Measurements from ENCODE around the gene RBM47. TPM values are rescaled to one million over a fixed set of nuclear protein-coding genes. Genes with fewer than 3 reads are reported as not detected.

The RBM47 gene
- total and polyA plus RNA-seq, 9 of the 15 experiments (the other 6 are each of a cell fraction or from before 2014, with no cell fraction given): 1.4 to 6.4 (median 3.3) TPM

DNA sequence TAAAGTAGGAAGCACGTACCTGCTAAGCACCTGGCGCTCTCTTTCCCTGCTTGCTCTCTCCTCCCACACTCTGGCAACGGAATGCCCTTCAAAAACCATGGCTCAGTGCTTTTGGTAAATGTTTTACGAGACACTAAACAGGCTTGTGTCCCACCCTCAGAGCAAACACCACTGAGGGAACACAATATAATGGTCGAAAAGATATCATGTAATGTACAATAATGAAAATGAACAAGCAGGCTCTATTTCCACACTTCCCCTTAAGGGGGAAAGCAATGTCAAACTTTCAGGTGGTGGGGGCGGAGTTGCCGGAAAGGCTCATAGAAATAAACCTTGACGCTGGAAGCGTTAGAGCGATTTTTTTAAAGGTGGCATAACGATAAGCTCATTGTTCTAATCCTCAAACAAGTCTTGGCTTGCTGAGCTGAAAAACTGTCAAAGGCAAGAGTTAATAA, 115.1 kb downstream of the RBM47 start (continued):
- TF ChIP-seq TEAD4 (IDR thresholded peaks at IDR 0.05; ENCODE audit: low read length) (peak; percentile 36), TEAD4 (CRISPR knock-in tag; IDR thresholded peaks at IDR 0.05; ENCODE audit: borderline replicate concordance) (no peak), MYC (IDR thresholded peaks at IDR 0.05; ENCODE audit: low read depth, low read length) (no peak), MYC (CRISPR knock-in tag; IDR thresholded peaks at IDR 0.05; ENCODE audit: borderline replicate concordance, low read depth) (no peak), RAD21 (CRISPR knock-in tag; conservative IDR thresholded peaks at IDR 0.05 in 1 of 2, IDR thresholded peaks at IDR 0.05 in 1 of 2) (0 out of 4 replicates have a peak, but pooled peaks of 1 of the 2 experiments have one; percentile 3)

DNA sequence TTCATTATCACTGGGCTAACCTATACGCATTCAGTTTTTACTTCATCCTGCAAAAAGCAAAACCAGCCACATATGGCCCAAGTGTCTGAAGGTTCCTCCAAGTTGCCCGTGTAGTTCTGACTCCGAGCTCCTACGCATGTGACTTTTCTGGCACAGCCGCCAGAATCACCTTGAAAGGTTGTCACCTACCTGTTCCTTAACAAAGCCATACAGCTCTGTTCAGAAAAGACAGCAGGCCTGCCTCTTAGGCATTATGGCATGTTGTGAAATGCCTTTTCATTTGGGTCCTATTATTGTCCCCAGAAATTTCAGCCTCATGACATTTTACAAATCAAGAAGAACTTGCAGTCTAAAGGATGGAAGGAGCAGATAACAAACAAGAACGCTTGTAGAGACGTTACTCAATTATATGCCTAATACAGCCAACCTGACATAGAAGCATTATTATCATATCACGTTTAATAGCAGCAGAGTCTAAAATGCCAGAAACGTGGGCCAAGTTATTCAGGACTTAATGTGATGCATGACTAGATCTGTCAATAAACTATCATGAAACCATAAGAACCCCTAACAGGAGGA, 118.5 kb downstream of the RBM47 start:
- intact Hi-C loops (cut with micrococcal nuclease) (loop anchor here (10.0 kb wide), 1 partner anchor 456 kb away; the partner anchor contains the start of gene N4BP2), in situ Hi-C loops (cut with MboI) (no loop called here)
- DNase-seq (ENCODE audit: extremely low read depth in 1 of 4, low spot score in 3 of 4) (no peak), FAIRE-seq (no peak), ATAC-seq (no peak)
- H3K36me3 ChIP-seq (ENCODE audit: control insufficient read depth, insufficient read depth, low read length): no peaks in the 10 kb centered on the region
- 72% methylated on average over 9 of the region's 9 CpGs for WGBS (ENCODE audit: insufficient coverage, low coverage, missing lambda C conversion rate)
- no peak overlapping the region for H3K4me3 ChIP-seq
- H3K9me3 ChIP-seq (replicated peaks; ENCODE audit: control insufficient read depth, insufficient read depth, low read depth, low read length): no peaks in the 10 kb centered on the region
- POLR2A ChIA-PET: interaction anchor here (1.0 kb wide), 1 partner anchor 26 kb away, joined by 3 read pairs; no protein-coding TSS in a partner anchor
- no peak overlapping the region for H2AFZ ChIP-seq (ENCODE audit: low read depth, low read length)
- peaks cover 0 to 17% of the 10 kb centered on the region in 2 experiments; a peak in 2 of 5 replicates for H3K4me1 ChIP-seq (replicated peaks in 1 of 2; ENCODE audit: control insufficient read depth in 2 of 2, insufficient read depth in 2 of 2, low read length in 2 of 2)
- H3K4me2 ChIP-seq (ENCODE audit: insufficient read depth, low read length): no peak overlapping the region
- H3K9ac ChIP-seq (ENCODE audit: insufficient read depth in 1 of 2, low read depth in 2 of 2, low read length in 2 of 2): no peak overlapping the region
- no peaks in the 10 kb centered on the region for H4K20me1 ChIP-seq (replicated peaks; ENCODE audit: control insufficient read depth, insufficient read depth, low read length)
- TF ChIP-seq MEF2D (tag; conservative IDR thresholded peaks at IDR 0.05; ENCODE audit: low read depth): no peak
- TF ChIP-seq MAFF (IDR thresholded peaks at IDR 0.05; ENCODE audit: low read length): no peak
- TF ChIP-seq ZBTB7A (IDR thresholded peaks at IDR 0.05; ENCODE audit: borderline replicate concordance, control insufficient read depth, low read depth, low read length): no peak
- TF ChIP-seq MCM2 (IDR thresholded peaks at IDR 0.05; ENCODE audit: low read depth): no peak
- no peak for TF ChIP-seq SP1 (CRISPR knock-in tag; IDR thresholded peaks at IDR 0.05)
- TF ChIP-seq NR2C1 (IDR thresholded peaks at IDR 0.05): no peak
- no peak for TF ChIP-seq NR2C1 (tag; IDR thresholded peaks at IDR 0.05)
- TF ChIP-seq DACH1 (IDR thresholded peaks at IDR 0.05; ENCODE audit: partially characterized antibody): no peak
- TF ChIP-seq, protein P1, sequence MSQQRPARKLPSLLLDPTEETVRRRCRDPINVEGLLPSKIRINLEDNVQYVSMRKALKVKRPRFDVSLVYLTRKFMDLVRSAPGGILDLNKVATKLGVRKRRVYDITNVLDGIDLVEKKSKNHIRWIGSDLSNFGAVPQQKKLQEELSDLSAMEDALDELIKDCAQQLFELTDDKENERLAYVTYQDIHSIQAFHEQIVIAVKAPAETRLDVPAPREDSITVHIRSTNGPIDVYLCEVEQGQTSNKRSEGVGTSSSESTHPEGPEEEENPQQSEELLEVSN (IDR thresholded peaks at IDR 0.05; ENCODE audit: borderline replicate concordance in 1 of 2, extremely low read depth in 1 of 2, insufficient read depth in 1 of 2, insufficient read length in 1 of 2, low read depth in 1 of 2, low read length in 1 of 2, poor library complexity in 1 of 2, severe bottlenecking in 1 of 2): no peak
- no peak for TF ChIP-seq HNRNPL (IDR thresholded peaks at IDR 0.05; ENCODE audit: low read depth, low read length)
- TF ChIP-seq PHF8 (IDR thresholded peaks at IDR 0.05; ENCODE audit: borderline replicate concordance, low read length): no peak
- TF ChIP-seq CBX3 (IDR thresholded peaks at IDR 0.05; ENCODE audit: borderline replicate concordance in 1 of 2, low read length in 2 of 2): no peak
- no peak for TF ChIP-seq ZNF324 (CRISPR knock-in tag; IDR thresholded peaks at IDR 0.05)
- H3K79me2 ChIP-seq (ENCODE audit: control insufficient read depth, insufficient read depth, low read length): peaks cover 18% of the 10 kb centered on the region; the same call in 2 of the 3 replicates
- CTCF ChIA-PET (ENCODE audit: low intra/inter-chr PET ratio): no interaction called here
- no peaks in the 10 kb centered on the region for H3K9me1 ChIP-seq (ENCODE audit: control insufficient read depth, insufficient read depth, low read length)
- no peaks in the 10 kb centered on the region for H3K27me3 ChIP-seq (ENCODE audit: control insufficient read depth in 2 of 2, insufficient read depth in 2 of 2, low read length in 2 of 2)
- H3K27ac ChIP-seq (ENCODE audit: extremely low read depth, low read depth, low read length): no peak overlapping the region
- BruUV-seq (replicated peaks): no TSS peak
